Fibroblast of skin of back (primary cell): ENCODE results near the gene MAGEB2. TPM values are rescaled to one million over a fixed set of nuclear protein-coding genes. Genes with fewer than 3 reads are reported as not detected.
A peak's percentile ranks its signal among the peaks of the same experiment; 100 is the strongest.
"Not testable (repeated sequence)": the region's sequence is repeated elsewhere in the genome, so short reads cannot be mapped to it uniquely, and the experiment has no call there.

ENCODE experiments used
- DNase-seq: peaks from one replicate; pipeline ENCODE4 v3.0.0-alpha.2; 2013
- polyA plus RNA-seq, 2 experiments: library from polyadenylated mRNA; unstranded; fragments of 120-200 nt; gene quantifications; one replicate each; pipeline ENCODE4 v1.2.1, GENCODE V29; 2013; ENCODE audit not compliant: insufficient read length in 2 of 2

Gene MAGEB2
- not detected for polyA plus RNA-seq (2013, experiment 1 of 2; ENCODE audit: insufficient read length)
- not detected for polyA plus RNA-seq (2013, experiment 2 of 2; ENCODE audit: insufficient read length)

GRCh38 chrX:30215357-30215843, at the start of gene MAGEB2:
Gene MAGEB2 (plus strand): TSS chrX:30215563. CDS start chrX:30218581, 3,018 bp downstream.
- DNase-seq, result no peak

GRCh38 chrX:30170900-30171299, 44.5 kb upstream of the MAGEB2 start:
- DNase-seq, result no peak

- no peak for DNase-seq
Measured at GRCh38 chrX:30181353-30181752, 34.0 kb upstream of the MAGEB2 start.

- no peak for DNase-seq
Measured at GRCh38 chrX:30183554-30183953, 31.8 kb upstream of the MAGEB2 start.

- no peak for DNase-seq
Measured at GRCh38 chrX:30190426-30190825, 24.9 kb upstream of the MAGEB2 start.

- DNase-seq, result not testable (repeated sequence)
Measured at GRCh38 chrX:30193910-30194309, 21.5 kb upstream of the MAGEB2 start.

- DNase-seq, result peak; percentile 12
Measured at GRCh38 chrX:30196322-30196721, 19.0 kb upstream of the MAGEB2 start.

- DNase-seq, result no peak
Measured at GRCh38 chrX:30212172-30212571, 3.2 kb upstream of the MAGEB2 start.

GRCh38 chrX:30217465-30217864, 2.1 kb downstream of the MAGEB2 start:
- DNase-seq, result no peak

- DNase-seq, result no peak
Measured at GRCh38 chrX:30219372-30219771, 4.0 kb downstream of the MAGEB2 start.

- no peak for DNase-seq
Measured at GRCh38 chrX:30220661-30221060, 5.3 kb downstream of the MAGEB2 start.

GRCh38 chrX:30224536-30224935, 9.2 kb downstream of the MAGEB2 start:
- no peak for DNase-seq

GRCh38 chrX:30228526-30228925, 13.2 kb downstream of the MAGEB2 start:
- no peak for DNase-seq

GRCh38 chrX:30230395-30230794, 15.0 kb downstream of the MAGEB2 start, which contains the start of gene MAGEB3:
Gene MAGEB3 (plus strand): TSS chrX:30230657. CDS start chrX:30235925, 5,268 bp downstream.
- no peak for DNase-seq

- DNase-seq, result no peak
Measured at GRCh38 chrX:30241724-30242415, 26.5 kb downstream of the MAGEB2 start, which contains the start of gene MAGEB4. Gene MAGEB4 (plus strand): TSS chrX:30242000. CDS start chrX:30242136, 136 bp downstream.

- DNase-seq, result no peak
Measured at GRCh38 chrX:30246769-30247489, 31.6 kb downstream of the MAGEB2 start, which contains the start of gene MAGEB1. Gene MAGEB1 (plus strand): TSS chrX:30247146. CDS start chrX:30250494, 3,348 bp downstream.

GRCh38 chrX:30248854-30249253, 33.5 kb downstream of the MAGEB2 start:
- no peak for DNase-seq

- DNase-seq, result no peak
Measured at GRCh38 chrX:30253257-30253656, 37.9 kb downstream of the MAGEB2 start.

- no peak for DNase-seq
Measured at GRCh38 chrX:30259927-30260326, 44.6 kb downstream of the MAGEB2 start.

GRCh38 chrX:30261012-30261411, 45.6 kb downstream of the MAGEB2 start:
- DNase-seq, result no peak

GRCh38 chrX:30262763-30263162, 47.4 kb downstream of the MAGEB2 start:
- DNase-seq, result no peak
